IPS-11a (cell line): ENCODE results near the gene TOB1.
A peak's percentile ranks its signal among the peaks of the same experiment; 100 is the strongest.

Experiments
- H3K4me3 ChIP-seq: one replicate; pipeline ENCODE4 v1.5.1; 2013; ENCODE audit warnings: low read depth, low read length, control low read depth

Gene TOB1

GRCh38 chr17:50866261-50866949 lies at the start of gene TOB1:
TSS of gene TOB1 (minus strand) at chr17:50866354. CDS start at chr17:50864017, 2,337 bp downstream.
- peak within 1 kb of the TSS; percentile 90 for H3K4me3 ChIP-seq

GRCh38 chr17:50914505-50915063 lies 48.4 kb upstream of the TOB1 start:
- no peak overlapping the region for H3K4me3 ChIP-seq

- no peak overlapping the region for H3K4me3 ChIP-seq
Measured at GRCh38 chr17:50913120-50913519, 47.0 kb upstream of the TOB1 start.

GRCh38 chr17:50911890-50912289 lies 45.7 kb upstream of the TOB1 start:
- no peak overlapping the region for H3K4me3 ChIP-seq

GRCh38 chr17:50911450-50911849 lies 45.3 kb upstream of the TOB1 start:
- no peak overlapping the region for H3K4me3 ChIP-seq

- no peak overlapping the region for H3K4me3 ChIP-seq
Measured at GRCh38 chr17:50909765-50910605, 43.8 kb upstream of the TOB1 start.

- no peak overlapping the region for H3K4me3 ChIP-seq
Measured at GRCh38 chr17:50908860-50909764, 43.0 kb upstream of the TOB1 start.

- H3K4me3 ChIP-seq: no peak overlapping the region
Measured at GRCh38 chr17:50908140-50908859, 42.1 kb upstream of the TOB1 start.

GRCh38 chr17:50906443-50906842 lies 40.3 kb upstream of the TOB1 start:
- H3K4me3 ChIP-seq: no peak overlapping the region

- H3K4me3 ChIP-seq: no peak overlapping the region
Measured at GRCh38 chr17:50905460-50905803, 39.3 kb upstream of the TOB1 start.

- H3K4me3 ChIP-seq: no peak overlapping the region
Measured at GRCh38 chr17:50904518-50905459, 38.6 kb upstream of the TOB1 start.

GRCh38 chr17:50903604-50904517 lies 37.7 kb upstream of the TOB1 start:
- no peak overlapping the region for H3K4me3 ChIP-seq

- H3K4me3 ChIP-seq: no peak overlapping the region
Measured at GRCh38 chr17:50902372-50903353, 36.5 kb upstream of the TOB1 start.

GRCh38 chr17:50900383-50900892 lies 34.3 kb upstream of the TOB1 start:
- no peak overlapping the region for H3K4me3 ChIP-seq

GRCh38 chr17:50899559-50900319 lies 33.6 kb upstream of the TOB1 start:
- no peak overlapping the region for H3K4me3 ChIP-seq

- no peak overlapping the region for H3K4me3 ChIP-seq
Measured at GRCh38 chr17:50899005-50899460, 32.9 kb upstream of the TOB1 start.
